Left ventricle myocardium inferior (tissue), 1 donor: ENCODE measurements around the gene VWA5B2. TPM values are rescaled to one million over a fixed set of nuclear protein-coding genes. Genes with fewer than 3 reads are reported as not detected.

Experiments used
- DNase-seq: peaks from one replicate; pipeline ENCODE4 v3.0.0-alpha.2; 2020
- H3K27ac ChIP-seq: fragments of 200-600 bp; replicated peaks from 2 replicates; pipeline ENCODE4 v1.8.0; 2021
- H3K27me3 ChIP-seq: fragments of 200-600 bp; 2 replicates; pipeline ENCODE4 v1.8.0; 2021; ENCODE audit warnings: low read depth
- H3K36me3 ChIP-seq: fragments of 200-600 bp; 2 replicates; pipeline ENCODE4 v1.8.0; 2021
- H3K4me1 ChIP-seq: fragments of 200-600 bp; 2 replicates; pipeline ENCODE4 v1.8.0; 2021
- H3K4me3 ChIP-seq: fragments of 200-600 bp; 2 replicates; pipeline ENCODE4 v1.8.0; 2021; ENCODE audit warnings: mild to moderate bottlenecking, moderate library complexity
- H3K9me3 ChIP-seq: fragments of 200-600 bp; replicated peaks from 2 replicates; pipeline ENCODE4 v1.8.0; 2021
- CTCF ChIP-seq: fragments of 200-600 bp; IDR thresholded peaks from 2 replicates; pipeline ENCODE4 v1.8.0; 2021; ENCODE audit warnings: antibody characterized with exemption, mild to moderate bottlenecking, borderline replicate concordance
- intact Hi-C: fragments of 100-400 bp; cut with micrococcal nuclease; formaldehyde crosslinking; loops from one replicate; pipeline ENCODE4 v1.11.0; 2022
- total RNA-seq: library from RNA; stranded (reverse); fragmentation: NEBNext Ultra II Directional; extraction: Animal tissue kit (Norgen Biotek cat#: 25700); gene quantifications from one replicate; pipeline ENCODE4 v1.2.1, GENCODE V29; 2021
- donor health status: DM: no; HTN: yes; CAD: no; lungs with severe emphysema.

Gene VWA5B2
- total RNA-seq, 1 donor from 2014 or later: not detected

GRCh38 chr3:184209146-184209923 is 20.1 kb upstream of the VWA5B2 start:
- H3K27me3 ChIP-seq: peaks cover 26% of the 10 kb centered on the region
- no peak for DNase-seq
- no peak overlapping the region for H3K27ac ChIP-seq
- no peaks in the 10 kb centered on the region for H3K4me1 ChIP-seq
- no peaks in the 10 kb centered on the region for H3K36me3 ChIP-seq
- no peak for TF ChIP-seq CTCF
- no peaks in the 10 kb centered on the region for H3K9me3 ChIP-seq
- intact Hi-C loops: no loop called here
- H3K4me3 ChIP-seq: no peak overlapping the region

- H3K4me1 ChIP-seq: no peaks in the 10 kb centered on the region
Measured at GRCh38 chr3:184211297-184211696, 18.1 kb upstream of the VWA5B2 start.

GRCh38 chr3:184211718-184212117 is 17.7 kb upstream of the VWA5B2 start:
- Histone ChIP-seq H3K27ac (no peak overlapping the region), H3K36me3 (no peaks in the 10 kb centered on the region), H3K4me3 (no peak overlapping the region), H3K27me3 (peaks cover 11% of the 10 kb centered on the region), H3K9me3 (no peaks in the 10 kb centered on the region), H3K4me1 (no peaks in the 10 kb centered on the region)
- intact Hi-C loops: no loop called here
- no peak for DNase-seq
- TF ChIP-seq CTCF: no peak

More at GRCh38 chr3:184211297-184211696, 18.1 kb upstream of the VWA5B2 start:
- H3K36me3 ChIP-seq: no peaks in the 10 kb centered on the region
- no peak for DNase-seq
- intact Hi-C loops: no loop called here
- H3K4me3 ChIP-seq: no peak overlapping the region
- no peak overlapping the region for H3K27ac ChIP-seq
- H3K27me3 ChIP-seq: peaks cover 15% of the 10 kb centered on the region
- TF ChIP-seq CTCF: no peak
- no peaks in the 10 kb centered on the region for H3K9me3 ChIP-seq

GRCh38 chr3:184218814-184219213 is 10.6 kb upstream of the VWA5B2 start:
- H3K27me3 ChIP-seq: peaks cover 44% of the 10 kb centered on the region
- no peak for TF ChIP-seq CTCF
- no peak for DNase-seq

GRCh38 chr3:184222521-184222920 is 6.9 kb upstream of the VWA5B2 start:
- Histone ChIP-seq H3K36me3 (no peaks in the 10 kb centered on the region), H3K9me3 (no peaks in the 10 kb centered on the region), H3K4me3 (no peak overlapping the region), H3K27me3 (peaks cover 78% of the 10 kb centered on the region), H3K27ac (no peak overlapping the region), H3K4me1 (no peaks in the 10 kb centered on the region)
- intact Hi-C loops: no loop called here
- TF ChIP-seq CTCF: no peak
- no peak for DNase-seq

More at GRCh38 chr3:184218814-184219213, 10.6 kb upstream of the VWA5B2 start:
- intact Hi-C loops: no loop called here
- Histone ChIP-seq H3K4me3 (no peak overlapping the region), H3K36me3 (no peaks in the 10 kb centered on the region), H3K27ac (no peak overlapping the region), H3K4me1 (no peaks in the 10 kb centered on the region), H3K9me3 (no peaks in the 10 kb centered on the region)
